Spinal cord (tissue), 10 donors: ENCODE results near the gene NOMO2. TPM values are rescaled to one million over a fixed set of nuclear protein-coding genes. Genes with fewer than 3 reads are reported as not detected.
"Not testable (repeated sequence)": the region's sequence is repeated elsewhere in the genome, so short reads cannot be mapped to it uniquely, and the experiment has no call there.

Source experiments
- DNase-seq, 6 donors: peaks; one replicate each; pipeline versions ENCODE4 v3.0.0 to v3.0.0-alpha.2; 2013 to 2015; ENCODE audit warnings: low spot score in 6 of 6, low read depth in 4 of 6
- H3K27ac ChIP-seq: one replicate; pipeline ENCODE4 v1.5.1; 2013; ENCODE audit warnings: low read depth, low read length, control low read depth
- H3K27me3 ChIP-seq: one replicate; pipeline ENCODE4 v1.6.1; 2013; ENCODE audit warnings: low read length; ENCODE audit not compliant: control insufficient read depth, insufficient read depth
- H3K36me3 ChIP-seq: one replicate; pipeline ENCODE4 v1.6.1; 2013; ENCODE audit warnings: low read length; ENCODE audit not compliant: control insufficient read depth, insufficient read depth
- H3K4me1 ChIP-seq: one replicate; pipeline ENCODE4 v1.6.1; 2013; ENCODE audit warnings: low read length; ENCODE audit not compliant: control insufficient read depth, insufficient read depth
- H3K4me3 ChIP-seq: one replicate; pipeline ENCODE4 v1.5.1; 2013; ENCODE audit warnings: low read depth, low read length, control low read depth
- H3K9me3 ChIP-seq: one replicate; pipeline ENCODE4 v1.6.1; 2013; ENCODE audit warnings: low read length; ENCODE audit not compliant: control insufficient read depth, insufficient read depth
- WGBS: methylation state at CpG from one replicate; pipeline ENCODE4 v1.1.5; 2013; ENCODE audit warnings: missing lambda C conversion rate; ENCODE audit not compliant: insufficient coverage; 5-methylcytosine and 5-hydroxymethylcytosine counted together
- polyA plus RNA-seq, 2 donors: library from polyadenylated mRNA; unstranded; fragments of 120-200 nt; gene quantifications; one replicate each; pipeline ENCODE4 v1.2.1, GENCODE V29; 2013; ENCODE audit not compliant: insufficient read length in 2 of 2
- total RNA-seq, 2 donors: library from RNA; depleted of rRNA in 1 of 2; stranded (reverse); fragments of 120-200 nt in 1 of 2; fragments of >200 nt in 1 of 2; gene quantifications; one replicate each; pipeline versions ENCODE4 v1.2.3 to v1.2.4, GENCODE V29; 2013 to 2014
- donor health status: healthy.

NOMO2 gene
- total and polyA plus RNA-seq, 4 donors, result 83.4 to 142 (median 115) TPM

- H3K9me3 ChIP-seq, H3K4me1 ChIP-seq, H3K27ac ChIP-seq, H3K36me3 ChIP-seq, DNase-seq, H3K27me3 ChIP-seq, H3K4me3 ChIP-seq: not testable (repeated sequence)
- WGBS, result 85% methylated on average over 2 of the region's 5 CpGs
Observed at GRCh38 chr16:18593904-18594303, 32.0 kb upstream of the NOMO2 start.

- H3K4me1 ChIP-seq, H3K4me3 ChIP-seq, H3K9me3 ChIP-seq, H3K27me3 ChIP-seq, H3K27ac ChIP-seq, H3K36me3 ChIP-seq, DNase-seq: not testable (repeated sequence)
- WGBS, result no CpG with 5 or more reads among the region's 5 CpGs
Observed at GRCh38 chr16:18592982-18593381, 31.1 kb upstream of the NOMO2 start.

DNA sequence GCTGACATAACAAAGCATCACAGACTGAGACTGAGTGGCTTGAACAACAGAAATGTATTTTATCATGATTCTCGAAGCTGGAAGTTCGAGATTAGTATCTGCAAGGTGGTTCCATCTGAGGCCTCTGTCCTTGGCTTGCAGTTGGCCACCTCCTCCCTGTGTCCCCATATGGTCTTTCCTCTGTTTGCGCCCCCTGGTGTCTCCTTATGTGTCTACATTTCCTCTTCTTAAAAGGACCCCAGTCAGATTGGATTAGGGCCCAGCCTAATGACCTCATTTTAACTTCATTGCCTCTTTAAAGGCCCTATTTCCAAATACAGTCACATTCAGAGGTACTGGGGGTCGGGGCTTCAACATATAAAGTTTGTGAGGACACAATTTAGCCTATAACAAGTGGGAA is 30.0 kb upstream of the NOMO2 start:
- not testable (repeated sequence) for H3K4me1 ChIP-seq, H3K27ac ChIP-seq, H3K36me3 ChIP-seq, H3K4me3 ChIP-seq, H3K9me3 ChIP-seq, H3K27me3 ChIP-seq, DNase-seq
- whole genome bisulfite sequencing, result no CpG with 5 or more reads among the region's 4 CpGs

DNA sequence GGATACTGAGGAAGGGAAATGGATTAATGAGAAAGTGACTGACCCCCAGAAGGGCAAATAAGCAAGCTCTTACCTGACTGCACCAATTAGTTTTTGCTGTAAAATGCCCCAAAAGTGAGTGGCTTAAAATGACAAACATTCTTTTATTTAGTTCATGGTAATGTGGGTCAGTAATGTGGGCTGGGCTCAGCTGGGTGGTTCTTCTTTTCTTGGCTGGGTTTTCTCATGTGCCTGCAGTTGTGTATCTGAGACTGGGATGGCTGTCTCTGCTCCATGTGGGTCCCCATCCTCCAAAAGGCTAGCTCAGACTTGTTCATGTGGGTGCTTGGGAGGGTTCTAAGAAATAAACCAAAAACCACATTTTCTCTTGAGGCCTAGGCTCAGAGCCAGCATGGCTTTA is 29.5 kb upstream of the NOMO2 start:
- H3K9me3 ChIP-seq, H3K27ac ChIP-seq, H3K4me3 ChIP-seq, H3K27me3 ChIP-seq, H3K4me1 ChIP-seq, H3K36me3 ChIP-seq, DNase-seq: not testable (repeated sequence)

DNA sequence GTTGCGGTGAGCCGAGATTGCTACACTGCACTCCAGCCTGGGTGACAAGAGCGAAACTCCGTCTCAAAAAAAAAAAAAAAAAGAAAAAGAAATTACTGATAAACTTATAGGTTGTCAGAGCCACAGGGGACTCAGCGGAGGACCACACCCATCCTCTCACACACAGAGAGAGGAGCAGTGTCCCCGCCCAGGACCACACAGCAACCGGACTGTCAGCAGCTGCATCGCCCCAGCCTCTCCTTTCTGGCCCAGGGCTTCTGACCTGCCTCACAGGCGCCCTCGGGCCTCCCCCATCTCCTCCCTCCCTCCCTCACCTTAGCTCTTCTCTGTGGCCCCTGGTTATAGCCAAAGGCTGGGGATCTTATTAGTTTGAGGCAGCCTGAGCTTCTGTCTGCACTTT is 27.9 kb upstream of the NOMO2 start:
- not testable (repeated sequence) for H3K27me3 ChIP-seq, DNase-seq, H3K4me3 ChIP-seq, H3K9me3 ChIP-seq, H3K4me1 ChIP-seq, H3K36me3 ChIP-seq, H3K27ac ChIP-seq
- WGBS, result no CpG with 5 or more reads among the region's 10 CpGs

GRCh38 chr16:18586560-18587540 is 25.0 kb upstream of the NOMO2 start:
- WGBS, result 100% methylated on average over 1 of the region's 5 CpGs
- H3K27me3 ChIP-seq, H3K27ac ChIP-seq, H3K4me1 ChIP-seq, DNase-seq, H3K36me3 ChIP-seq, H3K9me3 ChIP-seq, H3K4me3 ChIP-seq: not testable (repeated sequence)

GRCh38 chr16:18585789-18586188 is 23.9 kb upstream of the NOMO2 start:
- 96% methylated on average over 5 of the region's 10 CpGs for WGBS
- H3K27ac ChIP-seq, DNase-seq: not testable (repeated sequence)

GRCh38 chr16:18582902-18583301 is 21.0 kb upstream of the NOMO2 start:
- Histone ChIP-seq H3K9me3 (no peaks in the 10 kb centered on the region), H3K4me1 (no peaks in the 10 kb centered on the region), H3K4me3 (no peak overlapping the region), H3K27ac (no peak overlapping the region), H3K36me3 (no peaks in the 10 kb centered on the region), H3K27me3 (no peaks in the 10 kb centered on the region)
- no CpG with 5 or more reads among the region's 1 CpG for WGBS
- no peak for DNase-seq

More at GRCh38 chr16:18585789-18586188, 23.9 kb upstream of the NOMO2 start:
- H3K4me3 ChIP-seq, H3K4me1 ChIP-seq, H3K9me3 ChIP-seq, H3K27me3 ChIP-seq, H3K36me3 ChIP-seq: not testable (repeated sequence)

DNA sequence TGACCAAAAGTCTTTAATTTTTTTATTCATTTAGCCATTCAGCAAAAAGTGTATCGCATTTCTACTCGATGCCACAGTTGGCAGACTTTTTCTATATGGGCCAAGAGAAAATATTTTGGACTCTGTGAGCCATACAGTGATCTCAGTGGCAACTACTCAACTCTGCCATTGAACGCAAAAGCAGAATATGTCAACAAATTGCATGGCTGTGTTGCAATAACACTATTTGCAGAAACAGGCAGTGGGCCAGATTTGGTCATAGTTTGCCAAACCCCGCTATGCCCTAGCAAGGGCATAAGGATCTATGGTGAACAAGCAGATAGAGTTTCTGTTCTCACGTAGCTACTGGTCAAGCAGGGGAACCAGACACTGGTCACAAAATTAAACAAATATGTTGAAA is 18.5 kb upstream of the NOMO2 start:
- not testable (repeated sequence) for H3K27me3 ChIP-seq, H3K36me3 ChIP-seq, H3K4me1 ChIP-seq, H3K9me3 ChIP-seq, DNase-seq, H3K27ac ChIP-seq, H3K4me3 ChIP-seq
- WGBS, result no CpG with 5 or more reads among the region's 5 CpGs

DNA sequence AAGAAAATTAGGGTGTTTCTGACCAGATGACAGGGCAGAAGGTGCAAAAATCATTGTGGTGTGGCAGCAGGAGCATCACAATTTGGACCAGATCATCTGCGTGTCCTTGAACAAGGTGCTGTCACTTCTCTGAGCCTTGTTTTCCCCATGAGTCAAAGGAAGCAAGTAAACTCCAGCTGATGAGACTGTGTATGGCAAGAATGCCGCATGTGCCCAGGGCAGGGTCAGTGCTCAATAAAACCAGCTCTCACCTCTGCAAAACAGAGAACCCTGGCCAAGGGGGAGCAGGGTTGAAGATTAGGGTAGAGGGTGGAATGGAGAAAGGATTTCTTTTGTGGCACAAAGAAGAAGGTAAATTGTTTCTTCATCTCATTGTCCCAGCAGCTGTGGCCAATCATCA is 17.4 kb upstream of the NOMO2 start:
- H3K9me3 ChIP-seq, H3K27me3 ChIP-seq, DNase-seq, H3K4me3 ChIP-seq, H3K27ac ChIP-seq, H3K4me1 ChIP-seq, H3K36me3 ChIP-seq: not testable (repeated sequence)
- WGBS, result 90% methylated on average over 1 of the region's 2 CpGs
